ENCODE data around the gene EPHA4.

The EPHA4 gene

DNA sequence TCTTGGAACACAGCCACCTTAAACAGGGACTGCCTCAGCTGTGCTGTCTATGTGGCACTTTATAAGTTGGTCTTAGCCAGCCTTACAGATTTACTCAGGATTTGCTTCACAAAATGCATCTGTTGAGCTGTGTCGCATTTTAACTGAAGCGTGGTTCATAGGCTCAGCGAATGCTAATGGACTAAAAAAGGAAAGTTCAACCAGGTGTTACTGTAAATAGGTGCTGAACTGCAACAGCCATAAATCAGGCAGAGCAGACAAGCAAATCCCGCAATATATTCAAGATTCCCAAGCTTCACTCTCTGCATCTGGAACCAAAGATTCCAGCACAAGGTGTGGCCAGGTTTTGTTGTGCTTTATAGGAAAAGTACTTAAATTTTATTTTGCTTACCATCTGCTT is 130.0 kb downstream of the EPHA4 start:
- peaks cover 7% of the 10 kb centered on the region for H3K4me1 ChIP-seq (ENCODE audit: control insufficient read depth, insufficient read depth, low read length)
- no peaks in the 10 kb centered on the region for H3K9me3 ChIP-seq (ENCODE audit: control insufficient read depth, low read length)

DNA sequence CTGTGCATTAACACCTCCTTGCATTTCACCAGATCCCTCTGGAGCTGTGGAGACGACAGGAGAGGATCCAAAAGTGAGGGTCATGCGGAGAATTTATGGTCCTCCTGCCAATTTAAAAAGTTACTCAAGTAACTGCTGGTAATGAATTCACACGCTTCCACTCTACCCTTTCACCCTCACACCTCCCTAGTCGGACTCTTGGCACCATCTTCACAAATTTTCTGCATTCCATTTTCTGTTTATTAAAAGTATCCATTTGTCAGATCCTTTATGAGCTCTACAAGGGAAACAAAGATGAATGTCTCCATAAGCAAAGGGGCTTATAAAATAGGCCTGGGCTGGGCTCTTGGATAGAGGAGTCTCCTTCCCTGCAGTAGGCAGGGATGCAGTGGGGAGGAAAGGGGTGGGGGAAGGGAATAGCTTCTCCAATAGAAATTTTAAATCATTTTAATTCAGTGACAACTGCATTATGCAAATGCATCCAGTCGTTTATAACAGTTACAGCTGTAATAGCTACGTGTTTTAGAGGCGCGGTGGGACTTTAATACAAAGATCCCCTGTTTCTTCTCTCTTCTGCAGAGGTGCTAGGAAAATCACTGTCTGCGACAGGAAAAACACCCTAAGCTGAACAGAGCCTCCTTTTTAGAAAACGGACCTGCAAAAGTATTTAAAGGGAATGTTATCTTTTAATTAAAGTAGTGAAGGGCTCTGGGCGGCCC is 132.2 kb downstream of the EPHA4 start:
- no peaks in the 10 kb centered on the region for H3K9me3 ChIP-seq (ENCODE audit: control insufficient read depth, low read length)
- no peak overlapping the region for H3K4me3 ChIP-seq (ENCODE audit: low read length)
- H3K36me3 ChIP-seq (ENCODE audit: control insufficient read depth, insufficient read depth, low read length): no peaks in the 10 kb centered on the region
- H3K4me1 ChIP-seq (ENCODE audit: control insufficient read depth, insufficient read depth, low read length): peaks cover 7% of the 10 kb centered on the region
- H3K9ac ChIP-seq (ENCODE audit: low read length): no peak overlapping the region
- no peaks in the 10 kb centered on the region for H3K27me3 ChIP-seq (ENCODE audit: control insufficient read depth, insufficient read depth, low read length)

More for the DNA sequence above, 130.0 kb downstream of the EPHA4 start:
- H3K27me3 ChIP-seq (ENCODE audit: control insufficient read depth, insufficient read depth, low read length): no peaks in the 10 kb centered on the region
- H3K9ac ChIP-seq (ENCODE audit: low read length): no peak overlapping the region
- H3K4me3 ChIP-seq (ENCODE audit: low read length): no peak overlapping the region
- no peaks in the 10 kb centered on the region for H3K36me3 ChIP-seq (ENCODE audit: control insufficient read depth, insufficient read depth, low read length)

DNA sequence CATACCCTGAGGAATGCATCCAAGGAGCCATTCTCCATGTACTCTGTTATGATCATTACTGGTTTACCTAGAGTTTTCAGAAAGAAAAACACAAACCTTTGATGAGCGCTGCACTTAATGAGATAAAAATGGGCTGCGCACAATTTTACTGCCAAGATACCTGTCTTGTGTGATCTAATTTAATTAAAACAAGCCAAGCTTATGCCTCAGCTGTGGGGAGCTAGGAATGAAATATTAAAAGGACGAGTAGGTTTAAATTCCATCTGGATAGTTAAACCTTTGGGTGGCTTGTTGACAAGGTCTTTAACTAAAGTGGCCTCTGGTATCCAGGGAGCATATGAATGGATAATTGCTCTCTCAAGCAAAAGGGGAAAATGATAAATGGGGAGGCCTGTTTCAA is 135.0 kb downstream of the EPHA4 start:
- no peak overlapping the region for H3K9ac ChIP-seq (ENCODE audit: low read length)
- no peaks in the 10 kb centered on the region for H3K36me3 ChIP-seq (ENCODE audit: control insufficient read depth, insufficient read depth, low read length)

DNA sequence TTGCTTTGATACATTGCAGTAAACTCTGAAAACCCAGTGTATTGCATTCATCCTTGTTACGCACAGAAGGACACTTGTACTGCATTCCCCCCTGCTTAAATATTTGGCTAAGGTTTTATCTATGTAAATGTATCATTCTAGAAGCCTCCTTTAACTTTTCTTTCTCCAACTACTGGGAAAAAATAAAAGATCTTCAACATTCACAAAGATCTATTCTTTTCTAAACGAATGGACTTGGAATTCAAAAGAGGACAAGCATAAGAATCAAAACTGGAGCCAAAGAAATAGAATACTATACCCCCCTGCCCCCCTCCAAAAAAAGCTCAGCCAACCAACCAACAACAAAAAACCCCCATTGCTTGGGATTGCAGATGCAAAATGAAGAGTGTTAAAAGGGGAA is 136.9 kb downstream of the EPHA4 start:
- no peak overlapping the region for H3K4me3 ChIP-seq (ENCODE audit: low read length)
- H3K4me1 ChIP-seq (ENCODE audit: control insufficient read depth, insufficient read depth, low read length): no peaks in the 10 kb centered on the region
- H3K9ac ChIP-seq (ENCODE audit: low read length): no peak overlapping the region
- no peaks in the 10 kb centered on the region for H3K27me3 ChIP-seq (ENCODE audit: control insufficient read depth, insufficient read depth, low read length)
- H3K9me3 ChIP-seq (ENCODE audit: control insufficient read depth, low read length): no peaks in the 10 kb centered on the region
- no peaks in the 10 kb centered on the region for H3K36me3 ChIP-seq (ENCODE audit: control insufficient read depth, insufficient read depth, low read length)

More for the DNA sequence above, 135.0 kb downstream of the EPHA4 start:
- Histone ChIP-seq H3K9me3 (ENCODE audit: control insufficient read depth, low read length) (no peaks in the 10 kb centered on the region), H3K4me3 (ENCODE audit: low read length) (no peak overlapping the region), H3K27me3 (ENCODE audit: control insufficient read depth, insufficient read depth, low read length) (no peaks in the 10 kb centered on the region), H3K4me1 (ENCODE audit: control insufficient read depth, insufficient read depth, low read length) (no peaks in the 10 kb centered on the region)

DNA sequence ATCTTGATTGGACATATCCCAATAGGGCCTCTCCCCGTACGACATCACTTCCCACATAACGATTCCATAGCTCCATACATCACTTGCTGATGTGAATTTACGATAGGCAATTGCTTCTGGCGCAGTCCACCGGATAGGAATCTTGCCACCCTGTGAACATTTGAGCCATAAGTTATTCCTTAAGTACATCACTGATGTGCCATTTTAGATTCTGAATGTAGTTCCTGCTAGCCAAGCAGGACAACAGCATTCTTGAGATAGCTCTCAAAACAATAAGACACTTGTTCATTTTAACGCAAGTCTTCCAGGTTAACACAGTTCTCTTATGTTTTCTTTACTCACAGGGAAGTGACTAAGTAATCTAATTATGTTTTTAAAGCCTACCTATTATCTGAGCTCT is 138.0 kb downstream of the EPHA4 start:
- Histone ChIP-seq H3K9ac (ENCODE audit: low read length) (no peak overlapping the region), H3K9me3 (ENCODE audit: control insufficient read depth, low read length) (no peaks in the 10 kb centered on the region), H3K4me3 (ENCODE audit: low read length) (no peak overlapping the region), H3K27me3 (ENCODE audit: control insufficient read depth, insufficient read depth, low read length) (no peaks in the 10 kb centered on the region), H3K4me1 (ENCODE audit: control insufficient read depth, insufficient read depth, low read length) (no peaks in the 10 kb centered on the region), H3K36me3 (ENCODE audit: control insufficient read depth, insufficient read depth, low read length) (no peaks in the 10 kb centered on the region)

DNA sequence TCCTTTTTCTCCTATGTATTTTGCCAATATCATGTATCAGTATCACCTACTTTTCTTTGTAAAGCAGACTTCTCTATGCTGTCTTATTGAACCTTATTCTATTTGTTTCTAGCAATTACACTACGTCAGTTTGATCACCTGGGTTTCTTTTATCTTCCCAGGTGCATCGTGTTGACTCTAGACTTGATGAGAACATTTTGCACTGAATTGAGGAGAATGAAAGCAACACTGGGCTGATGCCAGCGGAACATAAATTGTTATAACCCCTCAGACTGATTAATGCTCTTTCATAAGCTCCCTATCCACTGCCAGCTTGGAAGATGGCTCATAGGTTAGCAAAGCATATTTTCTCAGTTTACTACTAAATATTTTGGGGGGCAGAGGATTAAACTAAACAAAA is 140.6 kb downstream of the EPHA4 start:
- H3K36me3 ChIP-seq (ENCODE audit: control insufficient read depth, insufficient read depth, low read length): no peaks in the 10 kb centered on the region
- H3K4me3 ChIP-seq (ENCODE audit: low read length): no peak overlapping the region
- H3K9me3 ChIP-seq (ENCODE audit: control insufficient read depth, low read length): no peaks in the 10 kb centered on the region
- H3K4me1 ChIP-seq (ENCODE audit: control insufficient read depth, insufficient read depth, low read length): no peaks in the 10 kb centered on the region
- no peaks in the 10 kb centered on the region for H3K27me3 ChIP-seq (ENCODE audit: control insufficient read depth, insufficient read depth, low read length)
- no peak overlapping the region for H3K9ac ChIP-seq (ENCODE audit: low read length)

DNA sequence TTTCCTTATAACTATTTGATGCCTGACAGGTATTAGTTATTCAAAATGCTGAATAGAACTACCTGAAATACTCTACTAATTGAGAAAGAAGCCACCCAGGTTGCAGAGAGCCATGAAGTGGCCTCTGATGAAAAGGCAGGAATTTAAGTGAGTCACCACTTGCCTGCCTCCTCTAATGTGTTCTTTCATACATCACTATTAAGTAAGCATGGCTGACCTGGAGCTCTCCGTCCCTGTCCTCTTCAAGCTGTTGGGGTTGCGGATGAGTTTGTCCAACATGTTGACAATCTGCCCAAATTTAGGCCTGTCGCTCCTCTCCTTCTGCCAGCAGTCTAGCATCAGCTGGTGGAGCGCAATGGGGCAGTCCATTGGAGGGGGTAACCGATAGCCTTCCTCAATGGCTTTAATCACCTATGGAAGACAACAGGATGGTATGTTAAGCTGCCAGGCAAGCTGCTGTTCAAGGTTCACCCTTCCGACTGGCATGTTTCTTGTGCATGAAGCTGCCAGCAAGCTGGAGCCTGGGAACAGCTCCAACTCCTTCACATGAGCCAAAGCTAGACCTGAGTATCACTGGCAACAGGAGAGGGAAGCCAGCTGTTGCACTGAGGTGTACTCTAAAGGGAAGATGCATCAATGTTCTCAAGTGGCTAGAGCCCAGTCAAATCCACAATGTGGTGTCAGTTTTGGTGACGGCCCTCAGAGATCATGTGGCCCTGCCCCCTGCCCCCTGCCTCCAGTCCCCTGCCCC is 142.2 kb downstream of the EPHA4 start:
- no peaks in the 10 kb centered on the region for H3K36me3 ChIP-seq (ENCODE audit: control insufficient read depth, insufficient read depth, low read length)
- H3K27me3 ChIP-seq (ENCODE audit: control insufficient read depth, insufficient read depth, low read length): no peaks in the 10 kb centered on the region
- no peaks in the 10 kb centered on the region for H3K9me3 ChIP-seq (ENCODE audit: control insufficient read depth, low read length)
- no peaks in the 10 kb centered on the region for H3K4me1 ChIP-seq (ENCODE audit: control insufficient read depth, insufficient read depth, low read length)
- H3K4me3 ChIP-seq (ENCODE audit: low read length): no peak overlapping the region
- no peak overlapping the region for H3K9ac ChIP-seq (ENCODE audit: low read length)

DNA sequence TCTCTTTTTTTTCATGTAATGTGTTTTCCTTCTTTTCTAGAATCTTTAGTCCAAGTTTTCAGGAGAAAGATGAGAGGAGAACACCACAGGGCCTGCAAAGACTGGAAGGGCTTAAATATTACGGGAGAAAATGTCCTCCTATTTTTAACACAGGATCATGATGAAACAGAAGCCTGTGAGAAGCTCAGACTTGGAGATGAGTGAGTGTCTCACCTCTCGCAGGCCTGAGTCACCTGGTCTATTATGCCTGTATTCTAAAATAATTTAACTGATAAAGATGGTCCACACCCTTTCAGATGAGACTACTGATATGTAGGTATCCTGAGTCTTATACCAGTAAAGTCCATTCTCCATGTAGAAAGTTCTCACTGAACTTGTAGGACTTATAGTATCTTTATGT is 143.2 kb downstream of the EPHA4 start:
- Histone ChIP-seq H3K4me3 (ENCODE audit: low read length) (no peak overlapping the region), H3K9me3 (ENCODE audit: control insufficient read depth, low read length) (no peaks in the 10 kb centered on the region)

DNA sequence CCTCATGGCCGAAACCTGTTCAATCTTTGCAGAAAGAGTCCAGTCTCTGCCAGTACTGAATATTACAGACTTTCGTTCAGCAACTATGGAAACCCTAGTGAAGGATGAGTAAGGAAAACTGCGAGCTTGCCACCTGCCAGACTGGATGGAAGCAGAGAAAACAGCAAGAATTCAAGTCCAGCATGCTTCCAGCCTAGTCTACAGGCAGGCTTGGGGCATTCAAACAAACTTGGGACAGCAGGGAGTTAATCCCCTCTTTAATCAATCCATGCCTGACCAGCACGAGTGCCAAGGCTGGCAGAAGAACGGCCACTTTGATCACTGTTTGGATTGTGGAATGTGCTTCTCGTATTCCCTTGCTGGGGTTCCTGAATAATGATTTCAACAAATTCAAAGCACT is 145.2 kb downstream of the EPHA4 start:
- Histone ChIP-seq H3K4me3 (ENCODE audit: low read length) (no peak overlapping the region), H3K9me3 (ENCODE audit: control insufficient read depth, low read length) (no peaks in the 10 kb centered on the region), H3K4me1 (ENCODE audit: control insufficient read depth, insufficient read depth, low read length) (no peaks in the 10 kb centered on the region), H3K9ac (ENCODE audit: low read length) (no peak overlapping the region), H3K27me3 (ENCODE audit: control insufficient read depth, insufficient read depth, low read length) (no peaks in the 10 kb centered on the region), H3K36me3 (ENCODE audit: control insufficient read depth, insufficient read depth, low read length) (no peaks in the 10 kb centered on the region)

More for the DNA sequence above, 143.2 kb downstream of the EPHA4 start:
- no peaks in the 10 kb centered on the region for H3K36me3 ChIP-seq (ENCODE audit: control insufficient read depth, insufficient read depth, low read length)
- no peaks in the 10 kb centered on the region for H3K27me3 ChIP-seq (ENCODE audit: control insufficient read depth, insufficient read depth, low read length)
- H3K9ac ChIP-seq (ENCODE audit: low read length): no peak overlapping the region
- no peaks in the 10 kb centered on the region for H3K4me1 ChIP-seq (ENCODE audit: control insufficient read depth, insufficient read depth, low read length)

DNA sequence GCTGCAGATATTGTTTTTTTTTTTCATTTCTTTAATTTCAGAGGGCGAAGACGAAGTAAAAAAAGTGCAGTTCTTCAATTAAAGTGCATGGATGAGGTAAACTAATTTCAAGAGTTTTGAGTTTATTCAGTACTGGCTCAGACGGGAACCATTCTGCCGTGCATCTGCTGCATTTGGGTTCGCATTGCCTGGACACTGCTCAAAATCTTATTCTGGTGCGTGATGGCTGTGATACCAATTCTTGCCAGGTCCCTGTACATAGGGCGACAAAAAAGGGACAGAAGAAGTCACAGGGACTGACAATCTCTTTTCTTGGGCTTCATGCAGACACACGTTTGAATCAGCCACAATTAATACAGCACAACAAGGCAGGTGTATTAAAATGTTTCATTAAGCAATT is 146.2 kb downstream of the EPHA4 start:
- no peaks in the 10 kb centered on the region for H3K4me1 ChIP-seq (ENCODE audit: control insufficient read depth, insufficient read depth, low read length)
- H3K36me3 ChIP-seq (ENCODE audit: control insufficient read depth, insufficient read depth, low read length): no peaks in the 10 kb centered on the region
- no peaks in the 10 kb centered on the region for H3K27me3 ChIP-seq (ENCODE audit: control insufficient read depth, insufficient read depth, low read length)
- no peak overlapping the region for H3K4me3 ChIP-seq (ENCODE audit: low read length)
- H3K9ac ChIP-seq (ENCODE audit: low read length): no peak overlapping the region
- H3K9me3 ChIP-seq (ENCODE audit: control insufficient read depth, low read length): no peaks in the 10 kb centered on the region

DNA sequence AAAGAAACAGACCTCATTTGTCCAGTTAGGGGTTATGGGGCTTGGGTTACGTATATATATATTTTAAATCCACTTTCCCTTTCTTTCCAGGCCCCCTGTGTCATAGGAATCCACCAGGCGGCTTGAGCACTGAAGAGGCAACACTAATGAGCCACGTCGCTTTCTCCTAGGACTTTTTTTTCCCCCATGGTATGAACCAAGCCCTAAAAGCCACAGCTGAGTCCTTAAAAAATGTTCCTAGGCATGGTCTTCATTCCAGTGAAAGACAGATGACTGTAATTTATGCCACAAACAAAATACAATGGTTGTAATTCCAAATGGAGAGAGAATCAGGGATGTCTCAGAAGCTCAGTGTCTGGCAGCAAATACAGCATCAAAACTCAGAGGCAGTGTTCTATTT is 146.8 kb downstream of the EPHA4 start:
- H3K36me3 ChIP-seq (ENCODE audit: control insufficient read depth, insufficient read depth, low read length): no peaks in the 10 kb centered on the region
- H3K4me1 ChIP-seq (ENCODE audit: control insufficient read depth, insufficient read depth, low read length): no peaks in the 10 kb centered on the region
- H3K9ac ChIP-seq (ENCODE audit: low read length): no peak overlapping the region
- H3K9me3 ChIP-seq (ENCODE audit: control insufficient read depth, low read length): no peaks in the 10 kb centered on the region
- H3K4me3 ChIP-seq (ENCODE audit: low read length): no peak overlapping the region
- no peaks in the 10 kb centered on the region for H3K27me3 ChIP-seq (ENCODE audit: control insufficient read depth, insufficient read depth, low read length)

DNA sequence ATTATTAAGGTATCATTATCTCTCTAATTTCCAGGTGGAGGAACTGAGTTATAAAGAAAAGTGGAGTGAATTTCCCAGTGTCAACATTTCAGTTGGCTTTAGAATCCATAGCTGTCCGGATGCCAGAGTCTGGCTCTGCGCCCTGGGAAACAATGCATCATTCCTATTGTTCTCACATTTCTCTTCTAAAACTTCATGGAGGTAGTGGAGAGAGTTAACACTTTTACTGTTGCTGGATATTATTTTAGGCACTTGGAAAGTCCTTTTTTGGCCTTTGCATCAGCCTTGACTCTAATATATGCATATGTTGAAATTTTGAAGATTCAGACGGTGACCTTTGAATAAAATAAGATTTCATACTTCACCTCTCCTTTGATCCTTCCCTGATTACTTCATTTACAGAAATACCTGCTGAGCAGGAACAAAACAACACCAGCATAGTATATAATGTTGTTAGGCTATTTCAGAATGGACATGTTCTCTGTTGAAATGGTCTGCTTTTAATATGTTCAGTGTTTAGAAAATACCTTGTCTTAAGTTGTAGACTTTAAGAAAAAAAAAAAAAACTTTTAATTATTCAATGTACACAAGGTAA is 148.8 kb downstream of the EPHA4 start:
- Histone ChIP-seq H3K9me3 (ENCODE audit: control insufficient read depth, low read length) (no peaks in the 10 kb centered on the region), H3K36me3 (ENCODE audit: control insufficient read depth, insufficient read depth, low read length) (no peaks in the 10 kb centered on the region), H3K27me3 (ENCODE audit: control insufficient read depth, insufficient read depth, low read length) (no peaks in the 10 kb centered on the region), H3K4me3 (ENCODE audit: low read length) (no peak overlapping the region), H3K9ac (ENCODE audit: low read length) (no peak overlapping the region), H3K4me1 (ENCODE audit: control insufficient read depth, insufficient read depth, low read length) (no peaks in the 10 kb centered on the region)
